GM12878 (cell line): ENCODE results near the gene CPNE6. TPM values are rescaled to one million over a fixed set of nuclear protein-coding genes. Genes with fewer than 3 reads are reported as not detected.

Experiments
- ATAC-seq: fragments of 200-7000 bp; cut with Tn5 transposase; 3 replicates; pipeline ENCODE4 v1.9.1; 2020; ENCODE audit warnings: mild to moderate bottlenecking, moderate library complexity
- BruUV-seq: library from RNA; stranded (reverse); fragments of 400-500 nt; replicated peaks from 2 replicates; lab custom pipeline; 2021; lab: Mats Ljungman, UMichigan
- CTCF ChIA-PET: fragments of 300-600 bp; sonication (Branson Sonifier 250); formaldehyde crosslinking; extraction: SDS; loops from one replicate; lab custom pipeline; 2021; ENCODE audit warnings: inconsistent platforms; lab: Yijun Ruan, JAX
- POLR2A ChIA-PET: fragments of 350-600 bp; formaldehyde crosslinking; extraction: SDS; loops from one replicate; lab custom pipeline; 2021; ENCODE audit warnings: inconsistent platforms; lab: Charles Lee
- RAD21 ChIA-PET: fragments of 300-600 bp; sonication (Branson Sonifier 250); formaldehyde crosslinking; loops from one replicate; lab custom pipeline; 2023; ENCODE audit warnings: antibody characterized with exemption; ENCODE audit not compliant: unreplicated experiment; lab: Charles Lee
- SMC1A ChIA-PET: fragments of 300-600 bp; sonication (Branson Sonifier 250); formaldehyde crosslinking; loops from one replicate; lab custom pipeline; 2023; ENCODE audit not compliant: unreplicated experiment, uncharacterized antibody; lab: Charles Lee
- DNase-seq: peaks from one replicate; pipeline ENCODE4 v3.0.0-alpha.2; 2011; ENCODE audit warnings: low read depth, low spot score
- FAIRE-seq: peaks from 3 replicates; lab custom pipeline; 2011; peaks lifted over from hg19 to GRCh38; lab: Jason Lieb, UNC
- H2AFZ ChIP-seq: 2 replicates; pipeline ENCODE4 v1.6.0; 2011; ENCODE audit warnings: low read depth, low read length, control low read depth; ENCODE audit not compliant: control insufficient read depth
- H3K27ac ChIP-seq: 2 replicates; pipeline ENCODE4 v1.5.1; 2011; ENCODE audit warnings: control low read depth; ENCODE audit not compliant: control insufficient read depth, insufficient read depth
- H3K27me3 ChIP-seq, 2 experiments: replicated peaks in 1 of 2; 2 replicates each; pipeline versions ENCODE4 v1.6.0 to v1.6.1; 2011; ENCODE audit warnings: low read length in 1 of 2; ENCODE audit not compliant: control insufficient read depth in 2 of 2, insufficient read depth in 2 of 2
- H3K36me3 ChIP-seq, 2 experiments: 2 replicates each; pipeline ENCODE4 v1.5.1; 2011; ENCODE audit warnings: low read length in 1 of 2; ENCODE audit not compliant: control insufficient read depth in 2 of 2, insufficient read depth in 2 of 2
- H3K4me1 ChIP-seq: 2 replicates; pipeline ENCODE4 v1.6.1; 2011; ENCODE audit warnings: mild to moderate bottlenecking, low read length, moderate library complexity, mixed read lengths; ENCODE audit not compliant: control insufficient read depth, insufficient read depth
- H3K4me2 ChIP-seq: 2 replicates; pipeline ENCODE4 v1.6.0; 2011; ENCODE audit warnings: control low read depth; ENCODE audit not compliant: control insufficient read depth, insufficient read depth
- H3K4me3 ChIP-seq: fragments of 200-600 bp; sonication (generic); 2 replicates; pipeline ENCODE4 v1.5.1; 2016
- H3K79me2 ChIP-seq: 2 replicates; pipeline ENCODE4 v1.6.0; 2011; ENCODE audit warnings: low read length; ENCODE audit not compliant: control insufficient read depth, insufficient read depth
- H3K9ac ChIP-seq: 2 replicates; pipeline ENCODE4 v1.8.0; 2011; ENCODE audit warnings: low read length, control low read depth, mixed read lengths; ENCODE audit not compliant: control insufficient read depth, insufficient read depth
- H3K9me3 ChIP-seq: replicated peaks from 3 replicates; pipeline ENCODE4 v1.5.1; 2011; ENCODE audit warnings: mild to moderate bottlenecking, low read length; ENCODE audit not compliant: control insufficient read depth, insufficient read depth
- H4K20me1 ChIP-seq: 2 replicates; pipeline ENCODE4 v1.6.0; 2011; ENCODE audit not compliant: control insufficient read depth, insufficient read depth
- CHD2 ChIP-seq: IDR thresholded peaks from 2 replicates; pipeline ENCODE4 v1.6.1; 2011; ENCODE audit warnings: low read depth, low read length, improper control_type of control experiment, borderline replicate concordance
- MXI1 ChIP-seq: fragments of 150-350 bp; IDR thresholded peaks from 2 replicates; pipeline ENCODE4 v1.6.1; 2011; ENCODE audit warnings: low read depth, mild to moderate bottlenecking, inconsistent platforms, low read length, improper control_type of control experiment
- PML ChIP-seq: IDR thresholded peaks from 2 replicates; pipeline ENCODE4 v1.6.1; 2012; ENCODE audit warnings: low read length, inconsistent platforms
- SRF ChIP-seq, 2 experiments: IDR thresholded peaks; 2 replicates each; pipeline ENCODE4 v1.6.1; 2011; ENCODE audit warnings: low read depth in 2 of 2, low read length in 2 of 2, mild to moderate bottlenecking in 1 of 2, moderate library complexity in 1 of 2
- YY1 ChIP-seq: IDR thresholded peaks from 2 replicates; pipeline ENCODE4 v1.6.1; 2011; ENCODE audit warnings: low read depth, mild to moderate bottlenecking, low read length
- WGBS: methylation state at CpG from one replicate; pipeline ENCODE4 v1.1.6; 2016; ENCODE audit warnings: low lambda C conversion rate; ENCODE audit not compliant: insufficient replicate concordance, insufficient coverage; ENCODE audit errors: missing lambda C conversion rate; 5-methylcytosine and 5-hydroxymethylcytosine counted together
- in situ Hi-C: fragments of 300-500 bp; cut with MboI; formaldehyde crosslinking; loops from 9 replicates; pipeline ENCODE4 v1.14.3; 2018; ENCODE audit warnings: mixed read lengths
- intact Hi-C: fragments of 100-400 bp; cut with micrococcal nuclease; formaldehyde crosslinking; loops from one replicate; pipeline ENCODE4 v1.14.2; 2022; ENCODE audit not compliant: unreplicated experiment
- polyA plus RNA-seq, 11 experiments: library from polyadenylated mRNA; depleted of rRNA in 4 of 11; unstranded in 6 of 11; stranded (reverse) in 5 of 11; fragments of >200 nt; fragmentation: Nextera tagmentation in 4 of 11; fragmentation: Illumina TruSeq in 1 of 11; extraction: Ambion mirVana in 4 of 11; extraction: Trizol in 1 of 11; gene quantifications; 1 replicate in 1 of 11; 2 replicates in 10 of 11; pipeline versions ENCODE4 v1.2.1 to v1.2.3, GENCODE V29; 2011 to 2016; ENCODE audit warnings: inconsistent platforms in 2 of 11, missing spikeins in 2 of 11, low read depth in 1 of 11
- total RNA-seq, 4 experiments: library from RNA; depleted of rRNA in 3 of 4; stranded (reverse); fragments of >200 nt in 3 of 4; fragmentation: Illumina TruSeq in 1 of 4; extraction: Trizol in 1 of 4; gene quantifications; 2 replicates each; pipeline versions ENCODE4 v1.2.1 to v1.2.3, GENCODE V29; 2013 to 2021
- TF ChIP-seq, protein P1 (sequence below): fragments of 450-650 bp; IDR thresholded peaks from 2 replicates; pipeline ENCODE4 v1.6.1; 2017; ENCODE audit warnings: borderline replicate concordance

Gene CPNE6
- total and polyA plus RNA-seq, 10 of the 15 experiments (the other 5 are each of a cell fraction or from before 2014, with no cell fraction given), result 0.06 to 0.43 (median 0.18) TPM; not detected in 3

DNA sequence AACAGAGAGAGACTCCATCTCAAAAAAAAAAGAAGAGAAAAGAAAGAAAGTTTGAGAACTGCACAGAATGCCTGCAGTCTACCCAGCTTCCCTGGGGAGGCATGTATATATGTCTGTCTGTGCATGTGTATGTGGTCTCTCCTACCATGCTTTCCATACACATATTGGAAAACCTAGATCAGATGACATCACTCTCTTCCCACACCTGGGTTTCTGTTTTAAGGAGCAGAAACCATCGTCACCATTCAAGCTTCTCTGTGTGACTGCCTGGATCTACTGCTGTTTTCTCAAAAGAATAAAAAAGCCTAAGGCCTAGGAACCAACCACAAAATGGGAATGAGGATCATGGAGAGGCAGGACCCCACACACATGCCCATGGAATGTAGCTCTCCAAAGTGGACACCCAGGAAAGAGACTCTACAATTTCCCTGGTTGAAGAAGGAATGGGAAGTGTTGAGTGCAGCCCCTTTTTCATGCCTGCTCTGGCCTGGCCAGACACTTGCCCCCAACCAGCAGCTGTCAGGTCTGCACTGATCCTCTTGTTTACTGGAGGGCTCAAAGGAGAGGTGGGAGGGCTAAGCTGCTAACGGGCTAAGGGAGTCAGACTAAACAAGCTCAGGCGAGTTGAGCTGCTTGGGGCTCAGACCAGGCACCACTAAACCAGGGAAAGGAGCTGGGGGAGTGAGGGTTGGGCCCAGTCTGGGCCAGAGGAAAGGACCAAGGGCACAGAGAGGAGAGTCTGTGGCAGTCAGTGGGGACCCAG lies 15.0 kb downstream of the CPNE6 start:
- DNase-seq (no peak), FAIRE-seq (no peak), ATAC-seq (no peak)
- BruUV-seq, result no TSS peak
- SMC1A ChIA-PET, result interaction anchor here (1.1 to 2.6 kb wide), 3 partner anchors 22 to 75 kb away, joined by 3 to 8 read pairs (median 4); partner anchors contain the start of gene IRF9
- in situ Hi-C loops (loop anchor here (5.0 kb wide), 1 partner anchor 74 kb away; no protein-coding TSS in a partner anchor), intact Hi-C loops (no loop called here)
- H4K20me1 ChIP-seq, result no peaks in the 10 kb centered on the region
- no peaks in the 10 kb centered on the region for H3K36me3 ChIP-seq
- POLR2A ChIA-PET, result interaction anchor here (1.0 kb wide), 1 partner anchor 20 kb away, joined by 3 read pairs; no protein-coding TSS in a partner anchor
- no peak overlapping the region for H3K9ac ChIP-seq
- no peak overlapping the region for H3K27ac ChIP-seq
- H2AFZ ChIP-seq, result no peak overlapping the region
- RAD21 ChIA-PET, result interaction anchor here (1.0 to 1.3 kb wide), 3 partner anchors 19 to 28 kb away, joined by 3 to 6 read pairs (median 5); no protein-coding TSS in a partner anchor
- H3K9me3 ChIP-seq, result no peaks in the 10 kb centered on the region
- CTCF ChIA-PET, result interaction anchor here (0.6 to 3.2 kb wide), 5 partner anchors 16 to 496 kb away, joined by 3 to 17 read pairs (median 4); partner anchors contain the start of gene IRF9
- no peaks in the 10 kb centered on the region for H3K27me3 ChIP-seq
- 0 out of 2 replicates have a peak, but pooled peaks cover 3% of the 10 kb centered on the region for H3K4me1 ChIP-seq
- H3K4me2 ChIP-seq, result no peak overlapping the region
- 69% methylated on average over 3 of the region's 3 CpGs for WGBS
- TF ChIP-seq MXI1, result no peak
- no peak for TF ChIP-seq PML
- TF ChIP-seq CHD2, result no peak
- no peak for TF ChIP-seq SRF (IDR thresholded peaks at IDR 0.05; ENCODE audit: low read depth in 2 of 2, low read length in 2 of 2)
- no peak overlapping the region for H3K4me3 ChIP-seq
- no peaks in the 10 kb centered on the region for H3K79me2 ChIP-seq

DNA sequence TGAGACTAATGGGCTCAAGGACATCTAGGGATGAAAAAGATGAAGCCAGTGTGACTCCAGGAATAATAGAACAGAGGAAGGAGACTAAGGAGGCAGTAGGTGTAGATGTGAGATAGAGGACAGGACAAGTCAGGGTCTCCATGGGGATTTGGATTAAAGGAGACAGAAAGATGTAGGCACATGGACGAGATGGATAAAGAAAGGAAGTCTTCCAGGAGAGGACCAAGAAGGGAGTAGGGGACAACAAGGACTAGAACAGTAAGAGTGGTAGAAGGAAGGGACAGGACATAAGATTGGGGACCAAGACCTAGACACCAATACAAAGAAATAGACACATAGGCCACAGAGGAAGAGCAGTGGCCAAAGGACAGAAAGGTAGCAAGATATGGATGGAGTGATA lies 15.6 kb downstream of the CPNE6 start:
- 17% methylated on average over 1 of the region's 1 CpG for WGBS
- POLR2A ChIA-PET, result interaction anchor here (1.0 kb wide), 1 partner anchor 20 kb away, joined by 3 read pairs; no protein-coding TSS in a partner anchor

More for the DNA sequence above, 15.6 kb downstream of the CPNE6 start:
- ATAC-seq (no peak), DNase-seq (no peak), FAIRE-seq (no peak)
- no peak for TF ChIP-seq YY1
- TF ChIP-seq, protein P1, sequence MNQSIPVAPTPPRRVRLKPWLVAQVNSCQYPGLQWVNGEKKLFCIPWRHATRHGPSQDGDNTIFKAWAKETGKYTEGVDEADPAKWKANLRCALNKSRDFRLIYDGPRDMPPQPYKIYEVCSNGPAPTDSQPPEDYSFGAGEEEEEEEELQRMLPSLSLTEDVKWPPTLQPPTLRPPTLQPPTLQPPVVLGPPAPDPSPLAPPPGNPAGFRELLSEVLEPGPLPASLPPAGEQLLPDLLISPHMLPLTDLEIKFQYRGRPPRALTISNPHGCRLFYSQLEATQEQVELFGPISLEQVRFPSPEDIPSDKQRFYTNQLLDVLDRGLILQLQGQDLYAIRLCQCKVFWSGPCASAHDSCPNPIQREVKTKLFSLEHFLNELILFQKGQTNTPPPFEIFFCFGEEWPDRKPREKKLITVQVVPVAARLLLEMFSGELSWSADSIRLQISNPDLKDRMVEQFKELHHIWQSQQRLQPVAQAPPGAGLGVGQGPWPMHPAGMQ, result 0 out of 2 replicates have a peak, but pooled peaks have one; percentile 17
- H3K27me3 ChIP-seq, result no peaks in the 10 kb centered on the region
- no peaks in the 10 kb centered on the region for H3K36me3 ChIP-seq
- intact Hi-C loops, result no loop called here
- no TSS peak for BruUV-seq
- H4K20me1 ChIP-seq, result no peaks in the 10 kb centered on the region
- no peak overlapping the region for H3K4me2 ChIP-seq
- CTCF ChIA-PET, result interaction anchor here (0.6 to 3.2 kb wide), 4 partner anchors 22 to 497 kb away, joined by 3 to 17 read pairs (median 4); partner anchors contain the start of gene IRF9
- H3K79me2 ChIP-seq, result no peaks in the 10 kb centered on the region
- H3K9ac ChIP-seq, result no peak overlapping the region
- H2AFZ ChIP-seq, result no peak overlapping the region
- H3K27ac ChIP-seq, result no peak overlapping the region
- RAD21 ChIA-PET, result interaction anchor here (1.0 to 1.3 kb wide), 2 partner anchors 22 to 29 kb away, joined by 5 to 6 read pairs; no protein-coding TSS in a partner anchor
- in situ Hi-C loops, result loop anchor here (5.0 kb wide), 1 partner anchor 75 kb away; no protein-coding TSS in a partner anchor
- H3K4me1 ChIP-seq, result 0 out of 2 replicates have a peak, but pooled peaks cover under 1% of the 10 kb centered on the region
- no peaks in the 10 kb centered on the region for H3K9me3 ChIP-seq
- no peak overlapping the region for H3K4me3 ChIP-seq
- SMC1A ChIA-PET, result interaction anchor here (1.1 to 2.6 kb wide), 2 partner anchors 21 to 74 kb away, joined by 3 to 8 read pairs; partner anchors contain the start of gene IRF9
